MCF 10A (cell line): Measurements from ENCODE around the gene PIEZO1. TPM values are rescaled to one million over a fixed set of nuclear protein-coding genes. Genes with fewer than 3 reads are reported as not detected.

ENCODE experiments used
- BruUV-seq: library from RNA; stranded (reverse); fragments of 400-500 nt; replicated peaks from 2 replicates; lab custom pipeline; 2021; lab: Mats Ljungman, UMichigan
- CTCF ChIA-PET: fragments of 300-600 bp; sonication (Branson Sonifier 250); formaldehyde crosslinking; extraction: SDS; loops from one replicate; lab custom pipeline; 2021; ENCODE audit warnings: antibody characterized with exemption, inconsistent platforms; lab: Yijun Ruan, JAX
- POLR2A ChIA-PET: fragments of 300-600, 350-650 bp; sonication (Branson Sonifier 250); formaldehyde crosslinking; extraction: SDS; loops from one replicate; lab custom pipeline; 2020; ENCODE audit warnings: antibody characterized with exemption, inconsistent platforms; lab: Yijun Ruan, JAX
- DNase-seq: peaks from one replicate; pipeline ENCODE4 v3.0.0-alpha.2; 2018; ENCODE audit not compliant: unreplicated experiment
- H3K27ac Mint-ChIP-seq: one replicate; pipeline ENCODE4 v1.8.0; 2022; ENCODE audit warnings: mild to moderate bottlenecking, low read depth, mixed read lengths; ENCODE audit not compliant: unreplicated experiment
- H3K27me3 Mint-ChIP-seq: one replicate; pipeline ENCODE4 v1.8.0; 2022; ENCODE audit warnings: mixed read lengths; ENCODE audit not compliant: insufficient read depth, unreplicated experiment
- H3K36me3 Mint-ChIP-seq: one replicate; pipeline ENCODE4 v1.8.0; 2022; ENCODE audit warnings: mild to moderate bottlenecking, moderate library complexity, mixed read lengths; ENCODE audit not compliant: insufficient read depth, unreplicated experiment
- H3K4me1 Mint-ChIP-seq: one replicate; pipeline ENCODE4 v1.8.0; 2022; ENCODE audit warnings: mixed read lengths; ENCODE audit not compliant: insufficient read depth, unreplicated experiment
- H3K4me3 Mint-ChIP-seq: one replicate; pipeline ENCODE4 v1.8.0; 2022; ENCODE audit warnings: mild to moderate bottlenecking, moderate library complexity, mixed read lengths; ENCODE audit not compliant: unreplicated experiment
- H3K9me3 Mint-ChIP-seq: one replicate; pipeline ENCODE4 v1.8.0; 2022; ENCODE audit warnings: mixed read lengths; ENCODE audit not compliant: unreplicated experiment
- CTCF ChIP-seq: fragments of 200-600 bp; IDR thresholded peaks from one replicate; pipeline ENCODE4 v1.8.0; 2022; ENCODE audit warnings: antibody characterized with exemption, mild to moderate bottlenecking; ENCODE audit not compliant: unreplicated experiment
- intact Hi-C: fragments of 100-400 bp; cut with micrococcal nuclease; formaldehyde crosslinking; loops from 2 replicates; pipeline ENCODE4 v1.14.1; 2022
- total RNA-seq: library from RNA; stranded (reverse); gene quantifications from 2 replicates; pipeline ENCODE4 v1.2.3, GENCODE V29; 2022

PIEZO1 gene
- total RNA-seq, 1 experiment from 2014 or later: 193 TPM

- Mint-ChIP-seq H3K9me3 (no peaks in the 10 kb centered on the region), H3K27me3 (no peaks in the 10 kb centered on the region), H3K4me3 (peak overlapping the region; percentile 76), H3K27ac (no peak overlapping the region), H3K4me1 (peaks cover 5% of the 10 kb centered on the region), H3K36me3 (peaks cover 48% of the 10 kb centered on the region)
- TSS peak; percentile 77 for BruUV-seq
- no peak for DNase-seq
- POLR2A ChIA-PET: interaction anchor here (1.1 to 4.1 kb wide), 10 partner anchors 14 to 408 kb away, joined by 3 to 42 read pairs (median 8); partner anchors contain the start of genes GALNS, PIEZO1, TRAPPC2L and ZC3H18
- CTCF ChIA-PET: interaction anchor here (0.6 to 3.2 kb wide), 10 partner anchors 28 to 406 kb away, joined by 3 to 14 read pairs (median 4); partner anchors contain the start of genes GALNS and TRAPPC2L
- TF ChIP-seq CTCF: no peak
- intact Hi-C loops: no loop called here
Measured at GRCh38 chr16:88809676-88810165, 24.7 kb upstream of the PIEZO1 start.

- H3K4me3 Mint-ChIP-seq: peak overlapping the region; percentile 50
- peak; percentile 37 for DNase-seq
Measured at GRCh38 chr16:88809068-88809675, 24.2 kb upstream of the PIEZO1 start.

GRCh38 chr16:88807626-88808453, 22.8 kb upstream of the PIEZO1 start:
- Mint-ChIP-seq H3K9me3 (no peaks in the 10 kb centered on the region), H3K4me1 (peaks cover 5% of the 10 kb centered on the region), H3K27me3 (no peaks in the 10 kb centered on the region), H3K27ac (peak overlapping the region; percentile 31), H3K36me3 (peaks cover 57% of the 10 kb centered on the region), H3K4me3 (no peak overlapping the region)
- POLR2A ChIA-PET: interaction anchor here (0.8 kb wide), 1 partner anchor 71 kb away, joined by 3 read pairs; no protein-coding TSS in a partner anchor
- BruUV-seq: no TSS peak
- intact Hi-C loops: no loop called here
- TF ChIP-seq CTCF: no peak
- DNase-seq: no peak
- CTCF ChIA-PET: interaction anchor here (1.0 to 3.2 kb wide), 4 partner anchors 64 to 359 kb away, joined by 3 to 11 read pairs (median 6); no protein-coding TSS in a partner anchor

More at GRCh38 chr16:88809068-88809675, 24.2 kb upstream of the PIEZO1 start:
- H3K4me1 Mint-ChIP-seq: peaks cover 5% of the 10 kb centered on the region
- peaks cover 53% of the 10 kb centered on the region for H3K36me3 Mint-ChIP-seq
- H3K9me3 Mint-ChIP-seq: no peaks in the 10 kb centered on the region
- intact Hi-C loops: no loop called here
- CTCF ChIA-PET: interaction anchor here (0.6 to 3.2 kb wide), 8 partner anchors 22 to 959 kb away, joined by 3 to 11 read pairs (median 4); partner anchors contain the start of gene TRAPPC2L
- no TSS peak for BruUV-seq
- no peaks in the 10 kb centered on the region for H3K27me3 Mint-ChIP-seq
- POLR2A ChIA-PET: interaction anchor here (0.6 to 4.1 kb wide), 7 partner anchors 13 to 407 kb away, joined by 3 to 42 read pairs (median 7); partner anchors contain the start of genes GALNS, MVD, PIEZO1 and TRAPPC2L
- no peak for TF ChIP-seq CTCF
- no peak overlapping the region for H3K27ac Mint-ChIP-seq
